Mammary epithelial cell (primary cell): Measurements from ENCODE around the gene CCDC178.

Experiments used
- CTCF ChIP-seq, 2 donors: IDR thresholded peaks in 1 of 2; conservative IDR thresholded peaks in 1 of 2; 2 replicates each; pipeline ENCODE4 v1.5.1; 2011 to 2012; ENCODE audit warnings: inconsistent platforms in 2 of 2, low read length in 2 of 2, mild to moderate bottlenecking in 2 of 2, control low read depth in 1 of 2, low read depth in 1 of 2; ENCODE audit not compliant: insufficient read depth in 1 of 2; ENCODE audit errors: extremely low read depth in 1 of 2
- EZH2 ChIP-seq: IDR thresholded peaks from 2 replicates; pipeline ENCODE4 v1.6.1; 2012; ENCODE audit warnings: low read length, inconsistent platforms, borderline replicate concordance

DNA sequence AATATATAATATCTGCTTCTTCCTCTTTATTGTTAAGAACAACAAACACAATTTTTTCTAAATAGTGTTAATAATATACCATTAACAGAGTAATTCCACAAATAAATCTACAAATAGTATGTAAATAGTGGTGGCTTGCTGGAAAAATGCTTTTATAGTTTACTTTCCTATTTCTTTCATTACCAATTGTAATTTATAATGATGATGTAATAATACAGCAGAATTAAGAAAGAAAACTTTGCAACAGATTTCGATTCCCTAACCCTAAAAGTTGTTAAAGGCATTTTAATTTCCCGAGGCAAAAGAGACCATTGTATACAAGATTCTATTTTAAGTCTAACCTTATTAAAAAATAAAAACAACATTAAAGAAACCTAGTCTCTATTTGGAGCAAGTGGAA lies 307.9 kb downstream of the CCDC178 start:
- TF ChIP-seq CTCF (conservative IDR thresholded peaks at IDR 0.05 in 1 of 2, IDR thresholded peaks at IDR 0.05 in 1 of 2; ENCODE audit: extremely low read depth in 1 of 2, insufficient read depth in 1 of 2, low read depth in 1 of 2, low read length in 2 of 2) (no peak), EZH2 (no peak)
